ENCODE data around the gene ERN1.

The ERN1 gene

GRCh38 chr17:64074704-64075426 is 55.1 kb downstream of the ERN1 start:
- Histone ChIP-seq H3K79me2 (ENCODE audit: insufficient read depth, low read length) (no peaks in the 10 kb centered on the region), H3K9ac (ENCODE audit: low read depth, low read length, poor library complexity, severe bottlenecking) (no peak overlapping the region), H3K27me3 (ENCODE audit: insufficient read depth, low read length, poor library complexity, severe bottlenecking) (no peaks in the 10 kb centered on the region), H3K36me3 (ENCODE audit: insufficient read depth, low read length) (peaks cover 11% of the 10 kb centered on the region; the same call in 1 of the 2 replicates), H3K9me2 (replicated peaks; ENCODE audit: low read depth, low read length) (no peaks in the 10 kb centered on the region), H3K4me3 (ENCODE audit: low read length, poor library complexity, severe bottlenecking) (no peak overlapping the region), H3K4me2 (ENCODE audit: low read depth, low read length, poor library complexity, severe bottlenecking) (no peak overlapping the region), H3F3A (ENCODE audit: low read depth) (no peaks in the 10 kb centered on the region), H2AFZ (ENCODE audit: low read length) (no peak overlapping the region), H4K20me1 (ENCODE audit: insufficient read depth, low read length, poor library complexity, severe bottlenecking) (no peaks in the 10 kb centered on the region), H3K9me3 (ENCODE audit: insufficient read depth, low read depth, low read length) (no peaks in the 10 kb centered on the region), H3K4me1 (ENCODE audit: insufficient read depth, low read length, poor library complexity, severe bottlenecking) (no peaks in the 10 kb centered on the region)
- no peak for TF ChIP-seq EZH2phosphoT487 (IDR thresholded peaks at IDR 0.05; ENCODE audit: borderline replicate concordance)
- TF ChIP-seq, protein P1, sequence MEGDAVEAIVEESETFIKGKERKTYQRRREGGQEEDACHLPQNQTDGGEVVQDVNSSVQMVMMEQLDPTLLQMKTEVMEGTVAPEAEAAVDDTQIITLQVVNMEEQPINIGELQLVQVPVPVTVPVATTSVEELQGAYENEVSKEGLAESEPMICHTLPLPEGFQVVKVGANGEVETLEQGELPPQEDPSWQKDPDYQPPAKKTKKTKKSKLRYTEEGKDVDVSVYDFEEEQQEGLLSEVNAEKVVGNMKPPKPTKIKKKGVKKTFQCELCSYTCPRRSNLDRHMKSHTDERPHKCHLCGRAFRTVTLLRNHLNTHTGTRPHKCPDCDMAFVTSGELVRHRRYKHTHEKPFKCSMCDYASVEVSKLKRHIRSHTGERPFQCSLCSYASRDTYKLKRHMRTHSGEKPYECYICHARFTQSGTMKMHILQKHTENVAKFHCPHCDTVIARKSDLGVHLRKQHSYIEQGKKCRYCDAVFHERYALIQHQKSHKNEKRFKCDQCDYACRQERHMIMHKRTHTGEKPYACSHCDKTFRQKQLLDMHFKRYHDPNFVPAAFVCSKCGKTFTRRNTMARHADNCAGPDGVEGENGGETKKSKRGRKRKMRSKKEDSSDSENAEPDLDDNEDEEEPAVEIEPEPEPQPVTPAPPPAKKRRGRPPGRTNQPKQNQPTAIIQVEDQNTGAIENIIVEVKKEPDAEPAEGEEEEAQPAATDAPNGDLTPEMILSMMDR (conservative IDR thresholded peaks at IDR 0.05; ENCODE audit: low read length): no peak

- no peaks in the 10 kb centered on the region for H3K9me2 ChIP-seq (replicated peaks; ENCODE audit: low read depth, low read length)
- peaks cover 7% of the 10 kb centered on the region for H3K9me3 ChIP-seq (ENCODE audit: insufficient read depth, low read depth, low read length)
- no peak overlapping the region for H3K9ac ChIP-seq (ENCODE audit: low read depth, low read length, poor library complexity, severe bottlenecking)
- no peak overlapping the region for H3K4me2 ChIP-seq (ENCODE audit: low read depth, low read length, poor library complexity, severe bottlenecking)
- H3K79me2 ChIP-seq (ENCODE audit: insufficient read depth, low read length): no peaks in the 10 kb centered on the region
- H4K20me1 ChIP-seq (ENCODE audit: insufficient read depth, low read length, poor library complexity, severe bottlenecking): no peaks in the 10 kb centered on the region
- no peak overlapping the region for H3K4me3 ChIP-seq (ENCODE audit: low read length, poor library complexity, severe bottlenecking)
- no peaks in the 10 kb centered on the region for H3K27me3 ChIP-seq (ENCODE audit: insufficient read depth, low read length, poor library complexity, severe bottlenecking)
- TF ChIP-seq, protein P1 (conservative IDR thresholded peaks at IDR 0.05; ENCODE audit: low read length): no peak
- TF ChIP-seq EZH2phosphoT487 (IDR thresholded peaks at IDR 0.05; ENCODE audit: borderline replicate concordance): no peak
- H2AFZ ChIP-seq (ENCODE audit: low read length): no peak overlapping the region
- H3F3A ChIP-seq (ENCODE audit: low read depth): no peaks in the 10 kb centered on the region
- no peaks in the 10 kb centered on the region for H3K4me1 ChIP-seq (ENCODE audit: insufficient read depth, low read length, poor library complexity, severe bottlenecking)
- peaks cover 12% of the 10 kb centered on the region; the same call in 1 of the 2 replicates for H3K36me3 ChIP-seq (ENCODE audit: insufficient read depth, low read length)
These were observed 55.9 kb downstream of the ERN1 start for GRCh38 chr17:64073771-64074703.

GRCh38 chr17:64071111-64071510 is 58.8 kb downstream of the ERN1 start:
- no peaks in the 10 kb centered on the region for H3K27me3 ChIP-seq (ENCODE audit: insufficient read depth, low read length, poor library complexity, severe bottlenecking)
- H3K4me2 ChIP-seq (ENCODE audit: low read depth, low read length, poor library complexity, severe bottlenecking): no peak overlapping the region
- no peak overlapping the region for H3K9ac ChIP-seq (ENCODE audit: low read depth, low read length, poor library complexity, severe bottlenecking)
- TF ChIP-seq, protein P1 (conservative IDR thresholded peaks at IDR 0.05; ENCODE audit: low read length): no peak
- no peak for TF ChIP-seq EZH2phosphoT487 (IDR thresholded peaks at IDR 0.05; ENCODE audit: borderline replicate concordance)
- H3K79me2 ChIP-seq (ENCODE audit: insufficient read depth, low read length): no peaks in the 10 kb centered on the region
- H3K9me2 ChIP-seq (replicated peaks; ENCODE audit: low read depth, low read length): no peaks in the 10 kb centered on the region
- H2AFZ ChIP-seq (ENCODE audit: low read length): no peak overlapping the region
- no peaks in the 10 kb centered on the region for H3K4me1 ChIP-seq (ENCODE audit: insufficient read depth, low read length, poor library complexity, severe bottlenecking)
- peaks cover 19% of the 10 kb centered on the region; the same call in 1 of the 2 replicates for H3K36me3 ChIP-seq (ENCODE audit: insufficient read depth, low read length)
- no peak overlapping the region for H3K4me3 ChIP-seq (ENCODE audit: low read length, poor library complexity, severe bottlenecking)
- peaks cover 12% of the 10 kb centered on the region for H3K9me3 ChIP-seq (ENCODE audit: insufficient read depth, low read depth, low read length)
- H4K20me1 ChIP-seq (ENCODE audit: insufficient read depth, low read length, poor library complexity, severe bottlenecking): no peaks in the 10 kb centered on the region
- no peaks in the 10 kb centered on the region for H3F3A ChIP-seq (ENCODE audit: low read depth)
